Cerebellar cortex (tissue), 1 donor: ENCODE measurements around the gene COL4A1.

Experiments used
- DNase-seq: peaks from one replicate; pipeline ENCODE4 v3.0.0-alpha.2; 2015; ENCODE audit warnings: low spot score

Gene COL4A1

GRCh38 chr13:110161112-110161882 is 145.7 kb downstream of the COL4A1 start:
- no peak for DNase-seq

GRCh38 chr13:110158226-110158625 is 148.7 kb downstream of the COL4A1 start:
- DNase-seq, result no peak

GRCh38 chr13:110157718-110158117 is 149.2 kb downstream of the COL4A1 start:
- no peak for DNase-seq

GRCh38 chr13:110156301-110157049 is 150.5 kb downstream of the COL4A1 start:
- no peak for DNase-seq

- no peak for DNase-seq
Observed at GRCh38 chr13:110155072-110155471, 151.9 kb downstream of the COL4A1 start.

GRCh38 chr13:110154410-110154933 is 152.5 kb downstream of the COL4A1 start:
- DNase-seq, result no peak

- no peak for DNase-seq
Observed at GRCh38 chr13:110152351-110152750, 154.6 kb downstream of the COL4A1 start.

GRCh38 chr13:110151462-110151861 is 155.5 kb downstream of the COL4A1 start:
- DNase-seq, result no peak

- DNase-seq, result no peak
Observed at GRCh38 chr13:110150384-110151101, 156.4 kb downstream of the COL4A1 start.

GRCh38 chr13:110149036-110149435 is 157.9 kb downstream of the COL4A1 start:
- DNase-seq, result no peak

GRCh38 chr13:110140099-110140498 is 166.9 kb downstream of the COL4A1 start:
- DNase-seq, result no peak

GRCh38 chr13:110138700-110139036 is 168.3 kb downstream of the COL4A1 start:
- peak; percentile 2 for DNase-seq

GRCh38 chr13:110138010-110138699 is 168.8 kb downstream of the COL4A1 start:
- no peak for DNase-seq

GRCh38 chr13:110137680-110138009 is 169.3 kb downstream of the COL4A1 start:
- peak; percentile 1 for DNase-seq

GRCh38 chr13:110136660-110137585 is 170.0 kb downstream of the COL4A1 start:
- DNase-seq, result no peak

- no peak for DNase-seq
Observed at GRCh38 chr13:110135977-110136597, 170.9 kb downstream of the COL4A1 start.

GRCh38 chr13:110134801-110135200 is 172.2 kb downstream of the COL4A1 start:
- DNase-seq, result no peak

GRCh38 chr13:110133425-110134235 is 173.3 kb downstream of the COL4A1 start:
- DNase-seq, result no peak

- DNase-seq, result no peak
Observed at GRCh38 chr13:110132225-110132982, 174.6 kb downstream of the COL4A1 start.
